Measurements from ENCODE around the gene PCDHAC2. TPM values are rescaled to one million over a fixed set of nuclear protein-coding genes. Genes with fewer than 3 reads are reported as not detected.

Gene PCDHAC2, protein sequence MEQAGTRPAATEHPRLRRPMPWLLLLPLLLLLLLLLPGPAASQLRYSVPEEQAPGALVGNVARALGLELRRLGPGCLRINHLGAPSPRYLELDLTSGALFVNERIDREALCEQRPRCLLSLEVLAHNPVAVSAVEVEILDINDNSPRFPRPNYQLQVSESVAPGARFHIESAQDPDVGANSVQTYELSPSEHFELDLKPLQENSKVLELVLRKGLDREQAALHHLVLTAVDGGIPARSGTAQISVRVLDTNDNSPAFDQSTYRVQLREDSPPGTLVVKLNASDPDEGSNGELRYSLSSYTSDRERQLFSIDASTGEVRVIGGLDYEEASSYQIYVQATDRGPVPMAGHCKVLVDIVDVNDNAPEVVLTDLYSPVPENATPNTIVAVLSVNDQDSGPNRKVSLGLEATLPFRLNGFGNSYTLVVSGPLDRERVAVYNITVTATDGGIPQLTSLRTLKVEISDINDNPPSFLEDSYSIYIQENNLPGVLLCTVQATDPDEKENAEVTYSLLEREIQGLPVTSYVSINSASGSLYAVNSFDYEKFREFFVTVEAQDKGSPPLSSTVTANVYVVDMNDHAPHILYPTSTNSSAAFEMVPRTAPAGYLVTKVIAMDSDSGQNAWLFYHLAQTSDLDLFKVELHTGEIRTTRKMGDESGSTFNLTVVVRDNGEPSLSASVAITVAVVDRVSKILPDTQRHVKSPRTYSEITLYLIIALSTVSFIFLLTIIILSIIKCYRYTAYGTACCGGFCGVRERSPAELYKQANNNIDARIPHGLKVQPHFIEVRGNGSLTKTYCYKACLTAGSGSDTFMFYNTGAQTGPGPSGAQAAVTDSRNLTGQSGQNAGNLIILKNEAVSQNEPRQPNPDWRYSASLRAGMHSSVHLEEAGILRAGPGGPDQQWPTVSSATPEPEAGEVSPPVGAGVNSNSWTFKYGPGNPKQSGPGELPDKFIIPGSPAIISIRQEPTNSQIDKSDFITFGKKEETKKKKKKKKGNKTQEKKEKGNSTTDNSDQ
- total RNA-seq: 0.28 and 0.34 TPM in 2 replicates

DNA sequence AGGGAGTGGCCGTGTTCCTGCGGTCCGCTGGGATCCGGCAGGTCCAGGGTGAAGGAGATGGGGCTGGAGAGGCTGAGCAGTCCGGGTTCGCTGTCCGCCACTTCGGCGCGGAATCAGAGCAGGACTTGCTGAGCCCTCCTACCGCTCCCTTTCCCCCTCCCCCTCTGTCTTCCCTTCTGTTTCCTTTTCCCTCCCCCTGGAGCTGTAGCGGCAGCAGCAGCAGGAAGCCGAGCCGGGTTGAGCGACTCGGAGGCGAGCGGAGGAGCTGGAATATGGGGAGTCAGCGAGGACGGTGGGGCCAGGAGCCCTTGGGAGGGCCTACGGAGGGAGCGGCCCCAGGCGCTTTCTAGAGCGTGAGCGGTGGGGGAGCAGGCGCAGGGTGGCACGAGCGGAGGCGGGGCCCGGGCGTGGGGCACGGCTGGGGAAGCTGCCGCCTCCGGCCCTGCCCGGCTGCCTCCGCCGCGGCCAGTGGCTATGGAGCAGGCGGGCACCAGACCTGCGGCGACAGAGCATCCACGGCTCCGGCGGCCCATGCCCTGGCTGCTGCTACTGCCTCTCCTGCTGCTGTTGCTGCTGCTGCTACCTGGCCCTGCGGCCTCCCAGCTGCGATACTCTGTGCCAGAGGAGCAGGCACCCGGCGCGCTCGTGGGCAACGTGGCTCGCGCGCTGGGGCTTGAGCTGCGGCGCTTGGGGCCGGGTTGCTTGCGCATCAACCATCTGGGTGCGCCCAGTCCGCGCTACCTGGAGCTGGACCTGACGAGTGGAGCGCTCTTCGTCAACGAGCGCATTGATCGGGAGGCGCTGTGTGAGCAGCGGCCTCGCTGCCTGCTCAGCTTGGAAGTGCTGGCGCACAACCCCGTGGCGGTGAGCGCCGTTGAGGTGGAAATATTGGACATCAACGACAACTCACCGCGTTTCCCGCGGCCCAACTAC lies at the start of gene PCDHAC2:
Gene PCDHAC2, plus strand, starts transcription at position 184 of the 933 bp plus-strand sequence. Its CDS starts 291 bp downstream, at position 475.
- peak; percentile 33 for DNase-seq

DNA sequence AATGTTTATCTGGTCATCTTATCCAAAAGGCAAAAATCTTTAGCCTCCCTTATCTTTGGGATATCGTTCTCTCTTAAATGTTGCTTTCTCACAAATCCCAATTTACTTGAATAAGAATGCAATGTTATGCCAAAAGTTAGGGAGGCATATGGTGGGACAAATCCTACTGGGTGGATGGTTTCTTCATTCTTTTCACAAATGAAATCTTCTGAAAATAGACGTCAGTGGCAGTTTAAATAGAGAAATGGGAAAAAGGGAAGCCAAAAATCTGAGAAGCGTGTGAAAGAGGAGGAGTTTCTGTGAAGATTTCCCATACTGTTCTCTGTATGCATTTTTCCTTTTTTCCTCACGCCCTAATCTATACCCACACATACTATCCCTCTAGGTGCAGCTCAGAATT lies 42.7 kb upstream of the PCDHAC2 start:
- DNase-seq: no peak

DNA sequence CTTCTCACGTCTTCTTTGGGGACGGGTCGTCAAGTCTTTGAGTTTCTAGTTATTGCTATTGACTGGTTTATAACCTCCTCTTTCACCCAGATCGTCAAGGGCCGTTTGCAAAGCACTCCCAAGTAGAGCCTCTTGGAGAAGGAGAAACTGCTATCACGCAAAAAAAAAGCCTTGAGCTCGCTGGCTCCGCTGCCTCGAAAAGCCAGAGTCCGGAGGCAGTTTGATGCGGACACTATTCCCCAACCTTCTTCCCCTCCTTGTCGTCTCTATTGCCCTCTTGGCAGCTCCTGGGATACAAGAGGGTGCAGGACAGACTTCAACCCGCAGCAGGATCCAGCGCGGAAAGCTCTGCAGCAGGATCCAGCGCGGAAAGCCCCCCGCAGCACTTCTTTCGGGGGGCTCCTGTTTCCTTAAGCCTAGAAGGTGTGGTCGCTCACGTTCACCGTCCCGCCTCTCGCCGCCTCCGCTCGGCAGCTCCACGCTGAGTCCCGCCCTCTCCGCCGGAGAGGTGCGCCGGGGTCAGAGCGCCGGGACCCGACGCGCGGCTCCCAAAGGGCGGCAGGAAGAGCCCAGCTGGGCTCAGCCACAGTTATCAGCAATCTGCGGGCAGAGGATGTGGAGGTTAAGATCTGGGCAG lies 40.4 kb upstream of the PCDHAC2 start, which contains the start of gene PCDHAC1:
Gene PCDHAC1, plus strand, starts transcription at position 494 of the 637 bp plus-strand sequence. CDS start 594 bp downstream, outside the sequence.
- peak; percentile 0 for DNase-seq

DNA sequence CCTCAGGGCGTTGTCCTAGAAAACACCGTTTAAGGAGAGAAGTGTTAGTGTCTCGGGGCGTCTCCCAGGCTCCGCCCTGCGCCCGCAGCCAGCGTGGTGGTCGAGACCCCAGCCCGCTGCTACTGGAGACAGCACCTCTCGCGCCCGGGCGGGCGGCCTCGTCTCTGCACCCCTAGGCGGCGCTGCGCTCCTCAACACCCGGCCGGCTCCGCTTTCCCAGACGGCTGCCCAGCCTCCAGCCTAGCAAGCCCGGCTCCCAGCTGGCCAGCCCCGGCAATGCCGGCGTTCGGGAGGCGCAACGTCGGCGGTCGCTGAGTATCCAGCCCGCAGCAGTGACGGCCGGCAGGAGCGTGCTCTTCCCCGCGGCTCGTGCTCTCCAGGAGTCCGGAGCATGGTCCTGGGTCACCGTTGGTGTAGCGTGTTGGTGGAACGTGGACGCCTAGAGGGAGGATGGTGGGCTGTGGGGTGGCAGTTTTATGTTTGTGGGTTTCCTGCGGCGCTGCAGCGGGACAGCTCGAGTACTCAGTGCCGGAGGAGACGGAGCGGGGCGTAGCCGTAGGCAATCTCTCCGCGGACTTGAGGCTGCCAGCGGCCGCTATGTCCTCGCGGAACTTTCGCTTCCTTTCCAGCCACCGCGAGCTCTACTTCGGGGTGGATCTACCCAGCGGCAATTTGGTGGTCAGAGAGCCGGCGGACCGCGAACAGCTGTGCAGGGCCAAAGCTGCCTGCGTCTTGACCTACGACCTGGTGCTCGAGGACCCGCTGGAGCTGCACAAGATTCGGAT lies 39.6 kb upstream of the PCDHAC2 start:
- peak; percentile 75 for DNase-seq

DNA sequence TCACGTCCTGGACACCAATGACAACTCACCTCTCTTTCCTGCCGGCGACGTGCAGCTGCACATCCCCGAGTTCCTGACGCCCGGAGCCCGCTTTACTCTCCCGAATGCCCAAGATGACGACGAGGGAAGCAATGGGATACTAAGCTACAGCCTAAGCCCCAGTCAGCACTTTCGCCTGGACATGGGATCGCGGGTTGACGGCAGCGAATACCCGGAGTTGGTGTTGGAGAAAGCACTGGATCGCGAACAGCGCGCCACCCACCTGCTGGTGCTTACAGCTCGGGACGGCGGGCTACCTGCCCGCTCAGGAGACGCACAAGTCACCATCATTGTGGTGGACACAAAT lies 39.1 kb upstream of the PCDHAC2 start:
- DNase-seq: no peak

DNA sequence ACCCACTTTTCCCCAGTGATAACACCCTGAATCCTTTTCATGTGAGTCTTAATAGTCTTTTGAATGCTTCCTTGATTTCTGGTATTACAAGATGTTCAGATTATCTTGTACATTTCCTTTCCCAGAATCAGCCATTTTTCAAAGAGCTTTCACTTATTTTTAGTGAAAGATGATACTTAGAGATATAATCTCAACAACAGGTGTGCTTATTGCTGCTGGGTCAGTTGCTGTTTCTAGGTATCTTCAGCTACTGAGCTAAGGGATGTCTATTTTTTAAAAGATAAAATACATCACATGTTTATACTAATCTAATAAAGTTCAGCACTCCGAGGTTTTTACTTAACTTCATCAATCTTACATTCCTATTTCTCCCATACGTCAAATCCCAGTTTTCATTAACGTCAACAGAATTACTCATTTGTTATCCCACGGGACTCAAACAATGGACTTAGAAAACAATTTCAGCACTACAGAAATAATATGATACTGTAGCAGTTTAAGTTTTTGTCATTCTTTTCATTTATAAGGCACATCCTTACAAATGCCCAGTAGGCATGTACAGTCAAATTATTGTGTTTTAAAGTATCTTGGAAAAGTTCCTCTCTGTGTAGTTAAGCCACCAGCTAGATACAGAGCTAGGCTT lies 31.2 kb upstream of the PCDHAC2 start:
- no peak for DNase-seq

DNA sequence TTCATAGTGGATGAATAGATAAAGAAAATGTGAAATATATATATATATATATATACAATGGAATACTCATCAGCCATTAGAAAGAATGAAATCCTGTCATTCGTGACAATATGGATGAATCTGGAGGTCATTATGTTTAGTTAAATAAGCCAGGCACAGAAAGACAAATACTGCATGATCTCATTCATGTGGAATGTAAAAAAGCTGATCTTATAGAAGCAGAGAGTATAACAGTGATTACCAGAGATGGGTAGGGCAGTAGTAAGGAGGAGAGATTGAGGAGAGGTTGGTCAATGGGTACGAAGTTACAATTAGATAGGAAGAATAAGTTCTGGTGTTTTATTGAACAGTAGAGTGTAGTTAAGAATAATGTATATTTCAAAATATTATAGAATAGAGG lies 19.7 kb upstream of the PCDHAC2 start:
- no peak for DNase-seq

DNA sequence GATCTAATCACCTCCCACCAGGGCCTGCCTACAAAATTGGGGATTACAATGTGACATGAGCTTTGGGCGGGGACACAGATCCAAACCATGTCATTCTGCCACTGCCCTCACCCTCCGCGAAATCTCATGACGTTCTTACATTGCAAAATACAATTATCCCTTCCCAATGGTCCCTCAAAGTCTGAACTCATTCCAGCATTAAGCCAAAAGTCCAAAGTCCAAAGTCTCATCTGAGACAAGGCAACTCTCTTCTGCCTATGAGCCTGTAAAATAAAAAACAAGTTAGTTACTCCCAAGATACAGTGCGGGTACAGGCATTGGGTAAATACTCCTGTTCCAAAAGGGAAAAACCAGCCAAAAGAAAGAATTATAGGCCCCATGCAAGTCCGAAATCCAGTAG lies 14.6 kb upstream of the PCDHAC2 start:
- DNase-seq: no peak

DNA sequence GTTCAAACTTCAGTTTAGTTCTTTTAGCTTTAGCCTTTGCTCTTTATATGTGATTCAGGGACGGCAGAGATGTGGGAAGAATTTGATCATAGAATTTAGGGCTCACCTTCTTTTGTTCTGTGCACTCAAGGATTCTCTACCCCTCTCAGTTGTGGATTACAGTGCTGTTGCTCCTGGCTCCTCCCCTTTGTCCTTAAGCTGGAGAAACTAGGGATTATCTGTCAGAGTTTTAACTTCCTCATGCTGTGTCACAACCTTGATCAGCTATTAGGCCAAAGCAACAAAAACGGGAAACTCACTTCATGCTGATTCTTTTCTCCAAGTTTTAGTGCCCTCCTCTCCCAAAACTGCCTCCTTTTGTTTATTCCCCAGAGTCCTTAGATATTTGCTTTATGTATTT lies 13.0 kb upstream of the PCDHAC2 start:
- DNase-seq: no peak

DNA sequence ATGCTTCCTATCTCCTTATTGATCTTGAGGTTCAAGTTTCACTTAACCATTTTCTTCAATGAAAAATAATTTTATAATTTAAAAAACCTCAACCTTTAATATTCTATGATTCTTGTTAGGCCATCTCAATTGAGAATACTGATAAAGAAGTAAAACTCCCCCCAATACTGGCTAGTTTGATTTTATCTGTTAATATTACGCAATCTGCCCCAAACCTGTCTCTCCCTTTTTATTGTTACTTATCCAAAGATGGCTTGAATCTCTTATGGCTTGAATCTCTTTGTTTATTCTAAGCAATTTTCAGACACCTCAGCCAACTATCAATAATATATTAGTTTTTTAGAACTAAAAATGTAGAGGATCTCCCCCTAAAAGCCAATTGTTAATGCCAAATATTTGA lies 4.1 kb upstream of the PCDHAC2 start:
- DNase-seq: no peak

DNA sequence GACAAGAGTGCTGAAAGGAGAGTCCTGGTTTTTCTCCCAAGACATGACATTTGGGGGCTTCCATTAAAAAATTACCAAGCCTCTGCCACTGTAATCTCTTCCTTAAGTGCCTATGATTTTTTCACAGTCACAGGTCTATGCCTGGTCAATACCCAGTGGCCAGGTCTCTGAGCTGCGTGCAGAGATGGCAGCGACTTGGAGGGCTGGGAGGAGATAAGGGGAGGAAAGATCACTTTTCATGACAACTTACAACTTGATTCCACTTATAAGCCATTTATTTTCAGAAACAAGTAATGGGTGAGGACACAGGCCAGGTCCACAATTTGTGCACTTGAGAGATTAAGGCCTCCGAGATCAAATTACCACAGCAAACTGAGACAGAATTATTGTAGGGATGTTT lies 1.9 kb upstream of the PCDHAC2 start:
- no peak for DNase-seq

DNA sequence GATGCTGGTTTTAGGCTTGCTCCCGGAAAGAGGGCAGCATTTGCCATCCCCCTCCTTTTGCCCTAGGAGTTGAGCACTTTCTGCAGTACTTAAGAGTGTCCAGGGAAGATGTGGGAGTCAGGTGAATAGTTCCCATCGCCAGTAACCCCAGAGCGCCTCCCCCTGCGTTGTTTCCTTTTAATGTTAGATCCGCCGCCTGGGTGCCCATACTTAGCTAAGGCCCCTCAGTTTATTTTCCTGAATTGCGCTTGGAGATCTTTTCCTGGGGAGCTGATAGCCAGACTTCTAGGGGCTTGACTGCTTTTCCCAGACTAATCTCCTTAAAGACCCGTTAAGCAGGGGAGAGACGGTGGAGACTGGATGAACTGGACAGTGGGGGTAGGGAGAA lies 377 bp upstream of the PCDHAC2 start:
- DNase-seq: no peak

DNA sequence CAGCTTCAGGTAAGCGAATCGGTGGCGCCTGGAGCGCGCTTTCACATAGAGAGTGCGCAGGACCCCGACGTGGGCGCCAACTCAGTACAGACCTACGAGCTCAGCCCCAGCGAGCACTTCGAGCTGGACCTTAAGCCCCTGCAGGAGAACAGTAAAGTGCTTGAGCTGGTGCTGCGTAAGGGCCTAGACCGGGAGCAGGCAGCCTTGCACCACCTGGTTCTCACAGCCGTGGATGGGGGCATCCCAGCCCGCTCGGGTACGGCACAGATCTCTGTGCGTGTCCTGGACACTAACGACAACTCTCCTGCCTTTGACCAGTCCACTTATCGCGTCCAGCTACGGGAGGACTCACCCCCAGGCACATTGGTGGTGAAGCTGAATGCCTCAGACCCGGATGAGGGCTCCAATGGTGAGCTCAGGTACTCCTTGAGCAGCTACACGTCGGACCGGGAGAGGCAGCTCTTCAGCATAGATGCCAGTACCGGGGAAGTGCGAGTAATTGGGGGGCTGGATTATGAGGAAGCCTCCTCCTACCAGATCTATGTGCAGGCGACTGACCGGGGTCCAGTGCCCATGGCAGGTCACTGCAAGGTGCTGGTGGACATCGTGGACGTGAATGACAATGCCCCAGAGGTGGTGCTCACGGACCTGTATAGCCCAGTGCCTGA lies 1.1 kb downstream of the PCDHAC2 start:
- DNase-seq: no peak

DNA sequence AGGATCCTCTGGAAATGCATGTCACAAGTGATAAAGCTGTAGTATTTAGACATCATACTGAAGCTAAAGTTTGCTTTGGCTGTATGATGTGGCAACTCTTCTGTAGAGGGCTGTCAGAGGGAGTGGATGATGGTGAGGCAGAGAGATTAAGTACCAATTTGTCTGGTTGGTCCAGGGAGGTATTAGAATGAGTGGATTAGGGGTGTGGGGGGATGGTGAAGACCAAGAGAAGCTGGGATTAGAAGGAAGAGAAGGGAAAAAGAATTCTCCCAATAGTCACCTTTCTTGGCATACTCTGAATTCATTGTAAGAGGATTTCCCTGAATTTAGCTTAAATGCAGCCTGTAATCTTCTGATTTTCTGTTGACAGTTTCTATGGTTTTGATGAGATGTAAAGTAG lies 3.6 kb downstream of the PCDHAC2 start:
- DNase-seq: no peak

DNA sequence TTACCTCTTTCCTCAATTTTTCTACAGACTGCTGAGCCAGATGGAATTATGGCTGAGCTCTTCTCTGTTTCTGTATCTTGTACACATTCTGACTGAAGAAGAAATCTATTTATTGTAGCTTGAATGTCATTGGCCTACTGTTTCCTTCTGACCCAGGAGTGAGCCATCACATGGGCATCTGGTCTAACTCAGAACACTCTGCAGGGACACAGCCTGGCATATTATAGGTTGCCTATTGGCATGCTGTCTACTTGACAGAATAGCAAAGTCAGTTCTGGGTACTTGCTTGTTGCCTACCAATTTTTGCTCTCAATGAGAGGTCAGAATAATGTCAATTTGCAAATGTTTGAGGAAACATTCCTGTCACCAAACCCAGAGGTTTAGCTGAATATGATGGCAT lies 7.3 kb downstream of the PCDHAC2 start:
- DNase-seq: no peak

DNA sequence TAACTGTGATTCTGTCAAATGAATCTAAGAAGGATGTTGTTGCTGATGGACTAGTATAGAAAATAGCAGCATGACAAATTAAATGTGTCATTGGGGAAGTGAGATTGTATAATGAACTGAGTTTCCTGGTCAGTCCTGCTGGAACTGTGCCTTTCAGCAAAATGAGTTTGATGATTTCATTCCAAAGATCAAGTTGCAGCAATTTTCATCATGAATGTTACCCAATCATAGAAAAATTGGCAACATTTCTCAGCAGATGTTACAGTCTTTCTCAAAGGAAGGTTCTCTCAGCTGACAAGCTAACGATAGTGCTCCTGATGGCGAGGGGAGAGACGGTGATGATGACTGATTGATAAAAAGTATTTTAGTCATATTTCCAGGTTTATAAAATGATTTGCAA lies 10.7 kb downstream of the PCDHAC2 start:
- DNase-seq: no peak

DNA sequence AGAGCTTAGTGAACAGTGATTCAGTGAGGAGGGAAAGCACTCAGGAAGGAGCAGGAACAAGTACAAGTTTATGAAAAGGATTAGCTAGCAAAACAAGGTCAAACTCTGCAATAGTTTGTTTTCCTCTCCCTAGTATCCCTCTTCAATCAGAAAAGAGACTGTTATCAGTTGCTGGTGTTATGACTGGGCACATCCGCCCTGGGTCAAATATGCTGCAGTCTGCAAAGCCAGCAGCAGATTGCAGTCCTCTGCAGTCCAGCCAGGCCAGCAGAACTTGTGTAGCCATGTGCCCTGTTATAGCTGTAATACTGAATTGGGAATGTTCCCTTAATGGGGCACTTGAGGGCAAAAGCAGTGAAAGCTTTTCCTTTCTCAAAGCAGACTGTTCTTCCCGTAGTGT lies 12.0 kb downstream of the PCDHAC2 start:
- no peak for DNase-seq

DNA sequence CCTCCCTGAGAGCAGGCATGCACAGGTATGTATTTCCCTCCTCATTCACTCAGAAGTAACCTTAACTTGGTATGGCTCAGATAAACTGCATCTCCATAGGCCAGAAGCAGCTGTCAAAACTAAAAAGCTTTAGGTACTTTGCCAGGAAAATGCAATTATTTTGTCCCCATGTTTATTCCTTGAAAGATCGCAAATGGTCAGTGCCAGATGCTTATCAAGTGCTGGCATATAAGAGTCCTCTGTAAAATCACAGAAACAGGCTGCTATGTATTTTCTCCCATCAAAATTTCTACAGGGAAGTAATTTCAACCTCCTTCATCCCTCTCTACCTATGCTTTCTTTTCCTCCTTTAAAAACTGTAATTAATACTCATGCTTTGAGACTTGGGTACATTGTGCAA lies 12.7 kb downstream of the PCDHAC2 start:
- no peak for DNase-seq

DNA sequence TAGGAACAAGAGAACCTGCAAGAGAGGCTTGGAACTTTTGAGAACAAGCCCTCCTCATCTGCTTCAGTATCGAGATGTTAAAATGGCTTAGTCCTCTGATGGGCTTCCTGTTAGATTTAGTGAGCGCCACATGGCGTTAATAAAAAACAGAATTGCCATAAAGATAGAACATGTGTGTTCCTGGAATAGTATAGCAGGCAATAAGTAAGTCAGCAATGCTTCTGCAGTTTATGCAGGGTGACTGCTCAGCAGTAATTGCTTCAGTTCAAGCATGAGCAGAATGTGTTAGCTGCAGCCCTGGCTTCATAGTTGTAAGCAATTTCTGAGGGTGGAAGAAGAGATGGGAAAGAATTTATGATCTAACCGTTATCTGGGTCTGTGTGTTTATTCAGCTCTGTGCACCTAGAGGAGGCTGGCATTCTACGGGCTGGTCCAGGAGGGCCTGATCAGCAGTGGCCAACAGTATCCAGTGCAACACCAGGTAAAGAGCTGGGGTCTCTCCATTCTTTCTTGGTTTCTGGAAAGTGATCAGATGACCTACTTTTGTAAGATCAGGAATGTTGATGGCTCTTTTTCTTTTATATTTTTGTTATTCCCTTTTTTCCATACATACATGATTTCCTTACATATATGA lies 15.9 kb downstream of the PCDHAC2 start:
- no peak for DNase-seq

Measured in dermis blood vessel endothelial cell (primary cell).